CD4-positive, alpha-beta T cell (primary cell): ENCODE data around the gene CBARP. TPM values are rescaled to one million over a fixed set of nuclear protein-coding genes. Genes with fewer than 3 reads are reported as not detected.

Experiments
- ATAC-seq: fragments of 200-7000 bp; cut with Tn5 transposase; one replicate; pipeline ENCODE4 v1.10.0; 2022; ENCODE audit warnings: mild to moderate bottlenecking; ENCODE audit not compliant: poor library complexity
- CTCF ChIA-PET: fragments of 350-600 bp; sonication (Branson Sonifier 250); formaldehyde crosslinking; loops from one replicate; lab custom pipeline; 2021; ENCODE audit warnings: antibody characterized with exemption, inconsistent platforms; lab: Charles Lee
- POLR2A ChIA-PET: fragments of 350-600 bp; sonication (Branson Sonifier 250); formaldehyde crosslinking; loops from one replicate; lab custom pipeline; 2021; ENCODE audit warnings: antibody characterized with exemption, inconsistent platforms; lab: Charles Lee
- DNase-seq, 14 experiments: peaks; one replicate each; pipeline ENCODE4 v3.0.0-alpha.2; 2013 to 2020; ENCODE audit warnings: mixed read lengths in 2 of 14
- H3K27ac ChIP-seq, 2 donors: one replicate each; pipeline versions ENCODE4 v1.5.1 to v1.7.0; 2013; ENCODE audit warnings: low read length in 2 of 2, low read depth in 1 of 2, mild to moderate bottlenecking in 1 of 2
- H3K27me3 ChIP-seq, 2 experiments: 1 replicate in 1 of 2; 2 replicates in 1 of 2; pipeline versions ENCODE4 v1.6.1 to v1.7.0; 2013; ENCODE audit warnings: low read length in 2 of 2, control low read depth in 1 of 2, mild to moderate bottlenecking in 1 of 2, moderate library complexity in 1 of 2; ENCODE audit not compliant: insufficient read depth in 2 of 2, control insufficient read depth in 1 of 2
- H3K36me3 ChIP-seq: one replicate; pipeline ENCODE4 v1.6.1; 2013; ENCODE audit warnings: low read length, control low read depth; ENCODE audit not compliant: insufficient read depth
- H3K4me1 ChIP-seq: one replicate; pipeline ENCODE4 v1.6.1; 2013; ENCODE audit warnings: low read length, control low read depth; ENCODE audit not compliant: insufficient read depth
- H3K4me3 ChIP-seq: one replicate; pipeline ENCODE4 v1.5.1; 2013; ENCODE audit warnings: mild to moderate bottlenecking, low read length, moderate library complexity
- H3K9me3 ChIP-seq, 2 experiments: 1 replicate in 1 of 2; 2 replicates in 1 of 2; pipeline versions ENCODE4 v1.6.1 to v1.7.0; 2013; ENCODE audit warnings: low read length in 2 of 2, mild to moderate bottlenecking in 2 of 2, control low read depth in 1 of 2, moderate library complexity in 1 of 2; ENCODE audit not compliant: control insufficient read depth in 1 of 2, insufficient read depth in 1 of 2
- H3K27ac Mint-ChIP-seq: one replicate; pipeline ENCODE4 v1.8.0; 2020; ENCODE audit warnings: mixed read lengths
- H3K27me3 Mint-ChIP-seq: one replicate; pipeline ENCODE4 v1.8.0; 2021; ENCODE audit warnings: mixed read lengths
- H3K36me3 Mint-ChIP-seq: one replicate; pipeline ENCODE4 v1.8.0; 2021; ENCODE audit warnings: low read depth, mixed read lengths
- H3K4me1 Mint-ChIP-seq: one replicate; pipeline ENCODE4 v1.8.0; 2021; ENCODE audit warnings: low read depth, mixed read lengths
- H3K4me3 Mint-ChIP-seq: one replicate; pipeline ENCODE4 v1.8.0; 2020; ENCODE audit warnings: mild to moderate bottlenecking, mixed read lengths
- H3K9me3 Mint-ChIP-seq: one replicate; pipeline ENCODE4 v1.8.0; 2020; ENCODE audit warnings: mixed read lengths
- CTCF ChIP-seq: fragments of 200-600 bp; IDR thresholded peaks from one replicate; pipeline ENCODE4 v1.8.0; 2022; ENCODE audit warnings: antibody characterized with exemption, mild to moderate bottlenecking
- intact Hi-C, 2 experiments: fragments of 100-400 bp; cut with DNase I in 1 of 2; cut with micrococcal nuclease in 1 of 2; formaldehyde crosslinking; loops; one replicate each; pipeline versions ENCODE4 v1.15.1 to v1.9.0; 2023 to 2025; cut with DNase I, micrococcal nuclease
- total RNA-seq, 174 experiments: library from RNA in 2 of 174; stranded (reverse) in 2 of 174; gene quantifications; one replicate each; pipeline ENCODE4 v1.2.3 and lab custom pipeline; 2021 to 2026

Gene CBARP
- total RNA-seq, 2 experiments from 2014 or later, result 0.22 TPM; not detected in 1

GRCh38 chr19:1281569-1282287 lies 43.9 kb upstream of the CBARP start:
- Mint-ChIP-seq H3K27me3 (peaks cover 21% of the 10 kb centered on the region), H3K4me3 (no peak overlapping the region), H3K36me3 (peaks cover 22% of the 10 kb centered on the region), H3K27ac (no peak overlapping the region), H3K9me3 (no peaks in the 10 kb centered on the region), H3K4me1 (peaks cover 24% of the 10 kb centered on the region)
- Histone ChIP-seq H3K9me3 (peaks cover 0 to 13% of the 10 kb centered on the region in 2 experiments), H3K4me1 (peaks cover 25% of the 10 kb centered on the region), H3K27me3 (peaks cover 18 to 22% of the 10 kb centered on the region in 2 experiments), H3K4me3 (no peak overlapping the region), H3K36me3 (peaks cover 28% of the 10 kb centered on the region), H3K27ac (no peak overlapping the region)
- no peak for TF ChIP-seq CTCF
- intact Hi-C loops, result no loop called here
- ATAC-seq (no peak), DNase-seq (no peak)
- ChIA-PET POLR2A (interaction anchor here (0.6 kb wide), 1 partner anchor 174 kb away, joined by 4 read pairs; no protein-coding TSS in a partner anchor), CTCF (no interaction called here)

- Mint-ChIP-seq H3K27me3 (peaks cover 16% of the 10 kb centered on the region), H3K27ac (no peak overlapping the region), H3K4me3 (peak overlapping the region; percentile 11), H3K4me1 (peaks cover 29% of the 10 kb centered on the region), H3K36me3 (peaks cover 27% of the 10 kb centered on the region), H3K9me3 (no peaks in the 10 kb centered on the region)
- H3K27me3 ChIP-seq, result peaks cover 15 to 18% of the 10 kb centered on the region in 2 experiments
- intact Hi-C loops, result no loop called here
- H3K4me1 ChIP-seq, result peaks cover 28% of the 10 kb centered on the region
- DNase-seq (no peak), ATAC-seq (no peak)
- H3K4me3 ChIP-seq, result no peak overlapping the region
- CTCF ChIA-PET, result interaction anchor here (1.4 to 2.0 kb wide), 2 partner anchors 37 to 91 kb away, joined by 12 read pairs; no protein-coding TSS in a partner anchor
- peaks cover 0 to 10% of the 10 kb centered on the region in 2 experiments for H3K9me3 ChIP-seq
- TF ChIP-seq CTCF, result no peak
- no peak overlapping the region for H3K27ac ChIP-seq
- POLR2A ChIA-PET, result interaction anchor here (0.6 to 2.5 kb wide), 3 partner anchors 12 to 175 kb away, joined by 3 to 29 read pairs (median 4); partner anchors contain the start of gene CIRBP
- H3K36me3 ChIP-seq, result peaks cover 28% of the 10 kb centered on the region
Measured at GRCh38 chr19:1280636-1281568, 43.1 kb upstream of the CBARP start.

GRCh38 chr19:1279782-1280341 lies 42.1 kb upstream of the CBARP start:
- H3K36me3 ChIP-seq, result peaks cover 31% of the 10 kb centered on the region
- TF ChIP-seq CTCF, result peak; percentile 84
- no peaks in the 10 kb centered on the region for H3K9me3 Mint-ChIP-seq
- ATAC-seq (no peak), DNase-seq (peak; percentile 65 to 89 (median 74))
- H3K27me3 Mint-ChIP-seq, result peaks cover 12% of the 10 kb centered on the region
- no peak overlapping the region for H3K4me3 ChIP-seq
- H3K27ac ChIP-seq, result no peak overlapping the region
- H3K27me3 ChIP-seq, result peaks cover 9 to 11% of the 10 kb centered on the region in 2 experiments
- peaks cover 0 to 6% of the 10 kb centered on the region in 2 experiments for H3K9me3 ChIP-seq
- H3K36me3 Mint-ChIP-seq, result peaks cover 35% of the 10 kb centered on the region
- H3K4me1 Mint-ChIP-seq, result peaks cover 29% of the 10 kb centered on the region
- peak overlapping the region; percentile 89 for H3K4me3 Mint-ChIP-seq
- H3K4me1 ChIP-seq, result peaks cover 30% of the 10 kb centered on the region
- H3K27ac Mint-ChIP-seq, result peak overlapping the region; percentile 82
- ChIA-PET POLR2A (interaction anchor here (1.1 to 2.5 kb wide), 3 partner anchors 11 to 103 kb away, joined by 3 to 29 read pairs (median 6); partner anchors contain the start of gene CIRBP), CTCF (interaction anchor here (0.6 to 2.0 kb wide), 9 partner anchors 12 to 266 kb away, joined by 3 to 12 read pairs (median 3); partner anchors contain the start of genes ATP5F1D and NDUFS7)
- intact Hi-C loops, result loop anchor here (1.0 to 10.0 kb wide), 7 partner anchors 72 to 234 kb away; partner anchors contain the start of genes DAZAP1 (in 2 of the 2), C19orf25 (in 1 of the 2), GAMT (in 1 of the 2) and RPS15 (in 1 of the 2)
